Measurements from ENCODE around the gene MAPK8IP2. TPM values are rescaled to one million over a fixed set of nuclear protein-coding genes. Genes with fewer than 3 reads are reported as not detected.
A peak's percentile ranks its signal among the peaks of the same experiment; 100 is the strongest.
"Not testable (repeated sequence)": the region's sequence is repeated elsewhere in the genome, so short reads cannot be mapped to it uniquely, and the experiment has no call there.

Gene MAPK8IP2
- total RNA-seq, 1 donor, result 0.36 TPM

GRCh38 chr22:50612528-50613221 is 12.1 kb downstream of the MAPK8IP2 start:
- no peaks in the 10 kb centered on the region for H3K36me3 ChIP-seq (ENCODE audit: insufficient read depth, low read length)
- TF ChIP-seq CTCF (IDR thresholded peaks at IDR 0.05; ENCODE audit: extremely low read depth, low read depth, low read length), result no peak
- H3K27ac ChIP-seq (ENCODE audit: low read depth, low read length), result no peak overlapping the region
- H3K4me2 ChIP-seq (ENCODE audit: insufficient read depth, low read length), result no peak overlapping the region
- peak; percentile 86 for DNase-seq (ENCODE audit: insufficient read length, low spot score, missing footprints)
- no peaks in the 10 kb centered on the region for H3K79me2 ChIP-seq (ENCODE audit: insufficient read depth, low read length)
- H3K9me3 ChIP-seq (ENCODE audit: low read depth, low read length), result no peaks in the 10 kb centered on the region
- no peak overlapping the region for H2AFZ ChIP-seq (ENCODE audit: low read length)
- H4K20me1 ChIP-seq (ENCODE audit: insufficient read depth, low read length), result no peaks in the 10 kb centered on the region
- H3K4me3 ChIP-seq (ENCODE audit: insufficient read depth, low read length), result no peak overlapping the region
- no peaks in the 10 kb centered on the region for H3K4me1 ChIP-seq (ENCODE audit: insufficient read depth, low read length)
- H3K27me3 ChIP-seq (ENCODE audit: insufficient read depth, low read length), result peaks cover 4% of the 10 kb centered on the region

- no peaks in the 10 kb centered on the region for H3K79me2 ChIP-seq (ENCODE audit: insufficient read depth, low read length)
- H3K4me1 ChIP-seq (ENCODE audit: insufficient read depth, low read length), result no peaks in the 10 kb centered on the region
- no peak overlapping the region for H3K27ac ChIP-seq (ENCODE audit: low read depth, low read length)
- no peak overlapping the region for H3K4me3 ChIP-seq (ENCODE audit: insufficient read depth, low read length)
- no peaks in the 10 kb centered on the region for H4K20me1 ChIP-seq (ENCODE audit: insufficient read depth, low read length)
- TF ChIP-seq CTCF (IDR thresholded peaks at IDR 0.05; ENCODE audit: extremely low read depth, low read depth, low read length), result no peak
- peaks cover 4% of the 10 kb centered on the region for H3K27me3 ChIP-seq (ENCODE audit: insufficient read depth, low read length)
- no peaks in the 10 kb centered on the region for H3K9me3 ChIP-seq (ENCODE audit: low read depth, low read length)
- H2AFZ ChIP-seq (ENCODE audit: low read length), result no peak overlapping the region
- peak; percentile 88 for DNase-seq (ENCODE audit: insufficient read length, low spot score, missing footprints)
- no peaks in the 10 kb centered on the region for H3K36me3 ChIP-seq (ENCODE audit: insufficient read depth, low read length)
- no peak overlapping the region for H3K4me2 ChIP-seq (ENCODE audit: insufficient read depth, low read length)
Observed at GRCh38 chr22:50613291-50613981, 12.8 kb downstream of the MAPK8IP2 start.

GRCh38 chr22:50614296-50614695 is 13.7 kb downstream of the MAPK8IP2 start:
- H3K79me2 ChIP-seq (ENCODE audit: insufficient read depth, low read length); H3K36me3 ChIP-seq (ENCODE audit: insufficient read depth, low read length); H4K20me1 ChIP-seq (ENCODE audit: insufficient read depth, low read length); H3K27me3 ChIP-seq (ENCODE audit: insufficient read depth, low read length); H2AFZ ChIP-seq (ENCODE audit: low read length); H3K4me3 ChIP-seq (ENCODE audit: insufficient read depth, low read length); H3K27ac ChIP-seq (ENCODE audit: low read depth, low read length); H3K4me1 ChIP-seq (ENCODE audit: insufficient read depth, low read length); H3K4me2 ChIP-seq (ENCODE audit: insufficient read depth, low read length); H3K9me3 ChIP-seq (ENCODE audit: low read depth, low read length): not testable (repeated sequence)
- peak; percentile 6 for DNase-seq (ENCODE audit: insufficient read length, low spot score, missing footprints)

- no peaks in the 10 kb centered on the region for H3K79me2 ChIP-seq (ENCODE audit: insufficient read depth, low read length)
- H2AFZ ChIP-seq (ENCODE audit: low read length), result no peak overlapping the region
- H3K4me2 ChIP-seq (ENCODE audit: insufficient read depth, low read length), result peak overlapping the region; percentile 39
- H3K4me3 ChIP-seq (ENCODE audit: insufficient read depth, low read length), result peak overlapping the region; percentile 14
- H3K4me1 ChIP-seq (ENCODE audit: insufficient read depth, low read length), result peaks cover 14% of the 10 kb centered on the region
- H4K20me1 ChIP-seq (ENCODE audit: insufficient read depth, low read length), result peaks cover 3% of the 10 kb centered on the region
- TF ChIP-seq CTCF (IDR thresholded peaks at IDR 0.05; ENCODE audit: extremely low read depth, low read depth, low read length), result no peak
- H3K36me3 ChIP-seq (ENCODE audit: insufficient read depth, low read length), result no peaks in the 10 kb centered on the region
- H3K27ac ChIP-seq (ENCODE audit: low read depth, low read length), result no peak overlapping the region
- peaks cover 21% of the 10 kb centered on the region for H3K27me3 ChIP-seq (ENCODE audit: insufficient read depth, low read length)
- DNase-seq (ENCODE audit: insufficient read length, low spot score, missing footprints), result no peak
- no peaks in the 10 kb centered on the region for H3K9me3 ChIP-seq (ENCODE audit: low read depth, low read length)
Observed at GRCh38 chr22:50620593-50621355, 20.2 kb downstream of the MAPK8IP2 start.
